HepG2 (cell line): Measurements from ENCODE around the gene WDR35. TPM values are rescaled to one million over a fixed set of nuclear protein-coding genes. Genes with fewer than 3 reads are reported as not detected.
A peak's percentile ranks its signal among the peaks of the same experiment; 100 is the strongest.

Source experiments
- ATAC-seq: fragments of 200-7000 bp; cut with Tn5 transposase; 3 replicates; pipeline ENCODE4 v1.9.1; 2020; ENCODE audit warnings: mild to moderate bottlenecking, moderate library complexity
- BruUV-seq: library from RNA; stranded (reverse); fragments of 400-500 nt; replicated peaks from 2 replicates; lab custom pipeline; 2021; lab: Mats Ljungman, UMichigan
- CTCF ChIA-PET: fragments of 300-600 bp; formaldehyde crosslinking; extraction: SDS; loops from one replicate; lab custom pipeline; 2021; ENCODE audit warnings: low total read pairs, inconsistent platforms, low intra/inter-chr PET ratio; lab: Yijun Ruan, JAX
- POLR2A ChIA-PET: fragments of 350-600 bp; sonication (Branson Sonifier 250); formaldehyde crosslinking; loops from one replicate; lab custom pipeline; 2020; ENCODE audit warnings: antibody characterized with exemption, inconsistent platforms; lab: Yijun Ruan, JAX
- DNase-seq: peaks from one replicate; pipeline ENCODE4 v3.0.0-alpha.2; 2015; ENCODE audit warnings: low spot score
- FAIRE-seq: peaks from 3 replicates; lab custom pipeline; 2011; peaks lifted over from hg19 to GRCh38; lab: Jason Lieb, UNC
- H2AFZ ChIP-seq: one replicate; pipeline ENCODE4 v1.6.1; 2011; ENCODE audit warnings: low read length, inconsistent platforms
- H3K27ac ChIP-seq: fragments of 300-600 bp; 3 replicates; pipeline ENCODE4 v1.8.0; 2011; ENCODE audit warnings: mixed run types, mild to moderate bottlenecking, mixed read lengths, low read length, inconsistent platforms; ENCODE audit not compliant: insufficient read depth; ENCODE audit errors: extremely low read length
- H3K27me3 ChIP-seq, 2 experiments: fragments of 200-600 bp in 1 of 2; 2 replicates in 1 of 2; 3 replicates in 1 of 2; pipeline versions ENCODE4 v1.6.0 to v1.8.0; 2011; ENCODE audit warnings: low read length in 2 of 2, mild to moderate bottlenecking in 2 of 2, moderate library complexity in 2 of 2, inconsistent platforms in 1 of 2; ENCODE audit not compliant: insufficient read depth in 2 of 2, control insufficient read depth in 1 of 2
- H3K36me3 ChIP-seq, 2 experiments: fragments of 200-600 bp in 1 of 2; replicated peaks in 1 of 2; 2 replicates in 1 of 2; 3 replicates in 1 of 2; pipeline versions ENCODE4 v1.5.1 to v1.8.0; 2011; ENCODE audit warnings: low read length in 2 of 2, inconsistent platforms in 1 of 2; ENCODE audit not compliant: insufficient read depth in 2 of 2, control insufficient read depth in 1 of 2
- H3K4me1 ChIP-seq: 2 replicates; pipeline ENCODE4 v1.5.1; 2012; ENCODE audit warnings: low read length, inconsistent platforms; ENCODE audit not compliant: insufficient read depth
- H3K4me2 ChIP-seq: 2 replicates; pipeline ENCODE4 v1.6.0; 2011; ENCODE audit warnings: low read depth, low read length, inconsistent platforms
- H3K4me3 ChIP-seq, 3 experiments: fragments of 200-600 bp in 1 of 3; sonication (generic), shearing (Covaris generic) in 1 of 3; replicated peaks in 1 of 3; 2 replicates each; pipeline ENCODE4 v1.5.1; 2011 to 2016; ENCODE audit warnings: low read length in 3 of 3, inconsistent platforms in 2 of 3, low read depth in 2 of 3, mild to moderate bottlenecking in 2 of 3, control low read depth in 1 of 3, mixed read lengths in 1 of 3; ENCODE audit not compliant: insufficient read depth in 1 of 3
- H3K79me2 ChIP-seq: one replicate; pipeline ENCODE4 v1.6.1; 2011; ENCODE audit warnings: low read length, inconsistent platforms; ENCODE audit not compliant: insufficient read depth
- H3K9ac ChIP-seq: 2 replicates; pipeline ENCODE4 v1.6.0; 2011; ENCODE audit warnings: mild to moderate bottlenecking, low read depth, low read length, inconsistent platforms; ENCODE audit not compliant: insufficient read depth
- H3K9me3 ChIP-seq: 2 replicates; pipeline ENCODE4 v1.5.1; 2012; ENCODE audit warnings: mild to moderate bottlenecking, low read length
- H4K20me1 ChIP-seq: 2 replicates; pipeline ENCODE4 v1.6.0; 2011; ENCODE audit warnings: inconsistent platforms, mild to moderate bottlenecking, low read length, moderate library complexity; ENCODE audit not compliant: insufficient read depth
- AGO2 ChIP-seq: fragments of 200-400 bp; formaldehyde crosslinking; optimal IDR thresholded peaks from 2 replicates; pipeline ENCODE3; 2017; ENCODE audit warnings: mild to moderate bottlenecking, low read depth, low read length, moderate library complexity
- DRAP1 ChIP-seq: IDR thresholded peaks from 2 replicates; pipeline ENCODE4 v1.6.1; 2016; ENCODE audit warnings: missing genetic modification reagents, missing compliant biosample characterization
- ETS1 ChIP-seq: sonication (generic); formaldehyde crosslinking; IDR thresholded peaks from 2 replicates; pipeline ENCODE4 v1.4.0; 2020; ENCODE audit warnings: missing genetic modification reagents
- HNRNPLL ChIP-seq: fragments of 200-400 bp; formaldehyde crosslinking; IDR thresholded peaks from 2 replicates; pipeline ENCODE4 v1.6.1; 2017; ENCODE audit warnings: mild to moderate bottlenecking, low read depth, low read length; ENCODE audit not compliant: poor library complexity, severe bottlenecking
- ISX ChIP-seq: sonication (generic); formaldehyde crosslinking; conservative IDR thresholded peaks from 2 replicates; pipeline ENCODE4 v1.5.0; 2020; ENCODE audit warnings: missing genetic modification reagents
- RAD21 ChIP-seq: fragments of 450-650 bp; formaldehyde crosslinking; IDR thresholded peaks from 2 replicates; pipeline ENCODE4 v1.5.0; 2020; ENCODE audit warnings: mild to moderate bottlenecking
- ZBTB33 ChIP-seq: sonication (generic); formaldehyde crosslinking; IDR thresholded peaks from 2 replicates; pipeline ENCODE4 v1.4.0; 2020; ENCODE audit warnings: missing genetic modification reagents
- ZNF275 ChIP-seq: sonication (generic); formaldehyde crosslinking; IDR thresholded peaks from 2 replicates; pipeline ENCODE4 v1.8.0; 2022; ENCODE audit warnings: missing genetic modification reagents, mild to moderate bottlenecking, inconsistent platforms, borderline replicate concordance
- ZNF501 ChIP-seq: sonication (generic); formaldehyde crosslinking; IDR thresholded peaks from 2 replicates; pipeline ENCODE4 v1.5.1; 2020; ENCODE audit warnings: mild to moderate bottlenecking, moderate library complexity, missing genetic modification reagents
- ZNF619 ChIP-seq: sonication (generic); formaldehyde crosslinking; IDR thresholded peaks from 2 replicates; pipeline ENCODE4 v1.4.0; 2020; ENCODE audit warnings: mild to moderate bottlenecking, missing genetic modification reagents
- ZNF678 ChIP-seq: sonication (generic); formaldehyde crosslinking; IDR thresholded peaks from 2 replicates; pipeline ENCODE4 v1.4.0; 2020; ENCODE audit warnings: mild to moderate bottlenecking, missing genetic modification reagents
- ZNF687 ChIP-seq: sonication (generic); formaldehyde crosslinking; IDR thresholded peaks from 2 replicates; pipeline ENCODE4 v1.5.1; 2020; ENCODE audit warnings: mild to moderate bottlenecking, missing genetic modification reagents, moderate library complexity
- WGBS: methylation state at CpG from one replicate; pipeline ENCODE4 v1.1.6; 2017; ENCODE audit warnings: low lambda C conversion rate; 5-methylcytosine and 5-hydroxymethylcytosine counted together
- in situ Hi-C: cut with HindIII; loops from 2 replicates; pipeline ENCODE4 v1.10.0; 2017; ENCODE audit warnings: low pct_unique_long_range_greater_than_20kb; ENCODE audit not compliant: extremely low pct_ligation_motif_present
- intact Hi-C: fragments of 100-400 bp; cut with micrococcal nuclease; formaldehyde crosslinking; loops from one replicate; pipeline ENCODE4 v1.10.0; 2022; ENCODE audit not compliant: unreplicated experiment
- polyA plus RNA-seq, 8 experiments: library from polyadenylated mRNA; depleted of rRNA in 3 of 8; stranded (reverse) in 7 of 8; unstranded in 1 of 8; fragments of >200 nt; fragmentation: Illumina TruSeq in 4 of 8; extraction: Trizol in 4 of 8; gene quantifications; 2 replicates each; pipeline versions ENCODE4 v1.2.1 to v1.2.3, GENCODE V29; 2011 to 2016; ENCODE audit warnings: low read depth in 4 of 8, missing spikeins in 1 of 8, mixed read lengths in 1 of 8; ENCODE audit not compliant: insufficient read depth in 1 of 8
- total RNA-seq, 5 experiments: library from RNA; depleted of rRNA; stranded (reverse); fragments of >200 nt; fragmentation: Illumina TruSeq; extraction: Trizol; gene quantifications; 2 replicates each; pipeline ENCODE4 v1.2.3, GENCODE V29; 2016; ENCODE audit warnings: low read depth in 1 of 5

WDR35 gene
- total and polyA plus RNA-seq, 2 of the 13 experiments (the other 11 are each of a cell fraction or from before 2014, with no cell fraction given): 11.1 to 19.6 TPM

GRCh38 chr2:20012282-20013125 is 22.6 kb upstream of the WDR35 start, which contains the start of gene MATN3:
Gene MATN3 (minus strand): TSS chr2:20012668. CDS start chr2:20012631, 37 bp downstream.
- intact Hi-C loops: loop anchor here (1.0 kb wide), 1 partner anchor 56 kb away; no protein-coding TSS in a partner anchor
- no peaks in the 10 kb centered on the region for H3K9me3 ChIP-seq
- CTCF ChIA-PET: interaction anchor here (1.1 to 1.4 kb wide), 2 partner anchors 57 to 81 kb away, joined by 3 to 4 read pairs; no protein-coding TSS in a partner anchor
- POLR2A ChIA-PET: interaction anchor here (0.9 to 8.9 kb wide), 14 partner anchors 10 to 434 kb away, joined by 3 to 109 read pairs (median 4); partner anchors contain the start of genes LAPTM4A, RHOB and WDR35
- H3K27me3 ChIP-seq: no peaks in the 10 kb centered on the region; a peak in 1 of 5 replicates
- in situ Hi-C loops: loop anchor here (5.0 kb wide), 1 partner anchor 80 kb away; no protein-coding TSS in a partner anchor
- H3K36me3 ChIP-seq: no peaks in the 10 kb centered on the region
- H3K4me2 ChIP-seq: peak within 1 kb of the TSS; percentile 95
- no peaks in the 10 kb centered on the region for H4K20me1 ChIP-seq
- FAIRE-seq (no peak), ATAC-seq (peak; percentile 81), DNase-seq (peak; percentile 68)
- peak within 1 kb of the TSS; percentile 72 for H3K27ac ChIP-seq
- H3K4me3 ChIP-seq: peak within 1 kb of the TSS; percentile 71 to 89 (median 71)
- peaks cover 27% of the 10 kb centered on the region for H3K79me2 ChIP-seq
- peaks cover 84% of the 10 kb centered on the region for H3K4me1 ChIP-seq
- H3K9ac ChIP-seq: peak within 1 kb of the TSS; percentile 83
- H2AFZ ChIP-seq: peak within 1 kb of the TSS; percentile 51
- 2% methylated on average over 39 of the region's 87 CpGs for WGBS
- BruUV-seq: no TSS peak
- TF ChIP-seq ZBTB33 (no peak), HNRNPLL (peak; percentile 22), ISX (CRISPR knock-in tag) (no peak), AGO2 (peak; percentile 57), ZNF687 (CRISPR knock-in tag) (peak; percentile 89), ZNF619 (CRISPR knock-in tag) (no peak), ZNF275 (CRISPR knock-in tag) (no peak), RAD21 (CRISPR knock-in tag) (0 out of 2 replicates have a peak, but pooled peaks have one; percentile 9), ZNF501 (peak; percentile 70), DRAP1 (CRISPR knock-in tag) (peak; percentile 35; the same call in 1 of the 2 replicates), ETS1 (CRISPR knock-in tag) (no peak), ZNF678 (CRISPR knock-in tag) (no peak; the same call in 1 of the 2 replicates)
